H9 (cell line): ENCODE results near the gene PRR36. TPM values are rescaled to one million over a fixed set of nuclear protein-coding genes. Genes with fewer than 3 reads are reported as not detected.

Experiments used
- DNase-seq: peaks from one replicate; pipeline ENCODE4 v3.0.0-alpha.2; 2017
- H2AFZ ChIP-seq: one replicate; pipeline ENCODE4 v1.6.1; 2013; ENCODE audit warnings: mild to moderate bottlenecking, low read length, control low read depth, moderate library complexity
- H2AK5ac ChIP-seq: 2 replicates; pipeline ENCODE4 v1.6.1; 2013; ENCODE audit warnings: low read length, control low read depth, mixed read lengths; ENCODE audit not compliant: insufficient read length
- H2BK120ac ChIP-seq: one replicate; pipeline ENCODE4 v1.6.1; 2013; ENCODE audit warnings: low read depth, mild to moderate bottlenecking, low read length, control low read depth, inconsistent platforms; ENCODE audit not compliant: poor library complexity, severe bottlenecking
- H2BK12ac ChIP-seq: 2 replicates; pipeline ENCODE4 v1.6.1; 2013; ENCODE audit warnings: low read length, control low read depth, mixed read lengths, low read depth; ENCODE audit not compliant: insufficient read length
- H2BK15ac ChIP-seq: 2 replicates; pipeline ENCODE4 v1.6.1; 2013; ENCODE audit warnings: low read depth, low read length, control low read depth
- H2BK20ac ChIP-seq: one replicate; pipeline ENCODE4 v1.6.1; 2013; ENCODE audit warnings: low read depth, mild to moderate bottlenecking, low read length, control low read depth, inconsistent platforms; ENCODE audit not compliant: poor library complexity, severe bottlenecking
- H2BK5ac ChIP-seq: 2 replicates; pipeline ENCODE4 v1.6.1; 2013; ENCODE audit warnings: low read length, control low read depth, mixed read lengths; ENCODE audit not compliant: insufficient read length
- H3K14ac ChIP-seq: 2 replicates; pipeline ENCODE4 v1.6.1; 2013; ENCODE audit warnings: low read length, control low read depth; ENCODE audit not compliant: insufficient read depth
- H3K18ac ChIP-seq: 2 replicates; pipeline ENCODE4 v1.6.1; 2013; ENCODE audit warnings: low read depth, mild to moderate bottlenecking, mixed read lengths, low read length, control low read depth; ENCODE audit not compliant: insufficient read length
- H3K23ac ChIP-seq: 2 replicates; pipeline ENCODE4 v1.6.1; 2013; ENCODE audit warnings: low read length, control low read depth, mixed read lengths, low read depth; ENCODE audit not compliant: insufficient read length
- H3K23me2 ChIP-seq: 2 replicates; pipeline ENCODE4 v1.6.1; 2013; ENCODE audit warnings: low read depth, mild to moderate bottlenecking, mixed read lengths, low read length, control low read depth; ENCODE audit not compliant: insufficient read length, poor library complexity, severe bottlenecking
- H3K27ac ChIP-seq: 2 replicates; pipeline ENCODE4 v1.5.1; 2013; ENCODE audit warnings: low read length, control low read depth, mixed read lengths, low read depth; ENCODE audit not compliant: insufficient read length
- H3K27me3 ChIP-seq: 2 replicates; pipeline ENCODE4 v1.6.1; 2013; ENCODE audit warnings: low read length, control low read depth, inconsistent platforms; ENCODE audit not compliant: insufficient read depth
- H3K4ac ChIP-seq: 2 replicates; pipeline ENCODE4 v1.6.1; 2013; ENCODE audit warnings: low read depth, mild to moderate bottlenecking, control low read depth, inconsistent platforms, low read length, moderate library complexity
- H3K4me1 ChIP-seq: 2 replicates; pipeline ENCODE4 v1.6.1; 2013; ENCODE audit warnings: low read length, control low read depth, inconsistent platforms; ENCODE audit not compliant: insufficient read depth
- H3K4me2 ChIP-seq: 2 replicates; pipeline ENCODE4 v1.6.1; 2013; ENCODE audit warnings: low read length, control low read depth, mixed read lengths; ENCODE audit not compliant: insufficient read length, insufficient read depth
- H3K56ac ChIP-seq: 2 replicates; pipeline ENCODE4 v1.6.1; 2013; ENCODE audit warnings: low read depth, mild to moderate bottlenecking, mixed read lengths, low read length, control low read depth; ENCODE audit not compliant: insufficient read length
- H3K79me1 ChIP-seq: 2 replicates; pipeline ENCODE4 v1.6.1; 2013; ENCODE audit warnings: low read depth, mild to moderate bottlenecking, moderate library complexity, low read length, control low read depth, inconsistent platforms; ENCODE audit not compliant: insufficient read depth, poor library complexity, severe bottlenecking
- H3K79me2 ChIP-seq: 2 replicates; pipeline ENCODE4 v1.6.1; 2013; ENCODE audit warnings: low read length, control low read depth, inconsistent platforms; ENCODE audit not compliant: insufficient read depth
- H3K9ac ChIP-seq: 2 replicates; pipeline ENCODE4 v1.6.1; 2013; ENCODE audit warnings: low read length, control low read depth, mixed read lengths; ENCODE audit not compliant: insufficient read length; ENCODE audit errors: extremely low read depth
- H3K9me3 ChIP-seq: one replicate; pipeline ENCODE4 v1.6.1; 2013; ENCODE audit warnings: low read depth, low read length, inconsistent platforms; ENCODE audit not compliant: control insufficient read depth
- H3T11ph ChIP-seq: one replicate; pipeline ENCODE4 v1.6.1; 2013; ENCODE audit warnings: mild to moderate bottlenecking, low read length, control low read depth, inconsistent platforms
- H4K20me1 ChIP-seq: one replicate; pipeline ENCODE4 v1.6.1; 2013; ENCODE audit not compliant: control insufficient read depth, insufficient read length, insufficient read depth
- H4K5ac ChIP-seq: 2 replicates; pipeline ENCODE4 v1.6.1; 2013; ENCODE audit warnings: low read depth, mild to moderate bottlenecking, mixed read lengths, low read length, control low read depth; ENCODE audit not compliant: insufficient read length
- H4K8ac ChIP-seq: replicated peaks from 2 replicates; pipeline ENCODE4 v1.6.1; 2013; ENCODE audit warnings: low read length, control low read depth, mixed read lengths, low read depth; ENCODE audit not compliant: insufficient read length
- H4K91ac ChIP-seq: 2 replicates; pipeline ENCODE4 v1.6.1; 2013; ENCODE audit warnings: low read depth, mild to moderate bottlenecking, moderate library complexity, mixed read lengths, low read length, control low read depth; ENCODE audit not compliant: insufficient read length
- H3K27ac Mint-ChIP-seq, 3 experiments: 2 replicates in 2 of 3; 3 replicates in 1 of 3; pipeline ENCODE4 v1.8.0; 2020 to 2021; ENCODE audit warnings: mixed read lengths in 3 of 3, mild to moderate bottlenecking in 1 of 3, moderate library complexity in 1 of 3
- H3K27me3 Mint-ChIP-seq: 2 replicates; pipeline ENCODE4 v1.8.0; 2021; ENCODE audit warnings: low read depth, mild to moderate bottlenecking, moderate library complexity, mixed read lengths
- H3K36me3 Mint-ChIP-seq, 3 experiments: 2 replicates in 2 of 3; 3 replicates in 1 of 3; pipeline ENCODE4 v1.8.0; 2020 to 2021; ENCODE audit warnings: low read depth in 3 of 3, mixed read lengths in 3 of 3; ENCODE audit not compliant: insufficient read depth in 1 of 3
- H3K4me1 Mint-ChIP-seq, 2 experiments: 2 replicates each; pipeline ENCODE4 v1.8.0; 2020; ENCODE audit warnings: mixed read lengths in 2 of 2
- H3K4me3 Mint-ChIP-seq, 2 experiments: 2 replicates in 1 of 2; 3 replicates in 1 of 2; pipeline ENCODE4 v1.8.0; 2020 to 2021; ENCODE audit warnings: mild to moderate bottlenecking in 2 of 2, mixed read lengths in 2 of 2, moderate library complexity in 1 of 2
- H3K9me3 Mint-ChIP-seq, 2 experiments: 2 replicates in 1 of 2; 3 replicates in 1 of 2; pipeline ENCODE4 v1.8.0; 2020; ENCODE audit warnings: mild to moderate bottlenecking in 2 of 2, mixed read lengths in 2 of 2, moderate library complexity in 1 of 2
- CTCF ChIP-seq: fragments of 200-600 bp; sonication (generic); conservative IDR thresholded peaks from 3 replicates; pipeline ENCODE4 v1.8.0; 2021; ENCODE audit warnings: antibody characterized with exemption, mild to moderate bottlenecking
- WGBS: extraction: QIAGEN DNeasy Blood & Tissue Kit; methylation state at CpG from one replicate; pipeline ENCODE4 v1.1.7; 2013; ENCODE audit warnings: missing lambda C conversion rate, low lambda C conversion rate, mixed read lengths; ENCODE audit not compliant: insufficient read length; ENCODE audit errors: extremely low coverage; 5-methylcytosine and 5-hydroxymethylcytosine counted together
- total RNA-seq: library from RNA; stranded (reverse); gene quantifications from 2 replicates; pipeline ENCODE4 v1.2.1, GENCODE V29; 2021

Gene PRR36
- total RNA-seq, 1 experiment from 2014 or later: 20.4 TPM

DNA sequence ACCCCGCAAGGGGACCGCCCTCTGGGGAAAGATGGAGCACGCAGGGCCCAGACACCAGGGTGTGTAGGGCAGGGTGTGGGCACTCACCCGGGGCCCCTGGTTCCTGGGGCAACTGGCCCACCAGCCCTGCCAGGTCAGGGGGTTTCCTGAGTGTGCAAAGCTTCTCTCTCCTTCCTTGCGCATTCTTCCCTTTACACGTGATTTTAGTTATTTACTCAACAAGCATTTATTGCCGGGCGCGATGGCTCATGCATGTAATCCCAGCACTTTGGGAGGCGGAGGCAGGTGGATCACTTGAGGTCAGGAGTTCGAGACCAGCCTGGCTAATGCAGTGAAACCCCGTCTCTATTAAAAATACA is 20.4 kb downstream of the PRR36 start:
- H3K9me3 ChIP-seq: no peaks in the 10 kb centered on the region
- H2BK15ac ChIP-seq: no peak overlapping the region
- no peak overlapping the region for H3K23ac ChIP-seq
- H3K27ac ChIP-seq: no peak overlapping the region
- no peaks in the 10 kb centered on the region for H3K27me3 ChIP-seq
- no peak overlapping the region for H4K91ac ChIP-seq
- H3K23me2 ChIP-seq: peaks cover 3% of the 10 kb centered on the region
- H3K4me1 ChIP-seq: no peaks in the 10 kb centered on the region
- no peaks in the 10 kb centered on the region for H4K20me1 ChIP-seq
- H3K56ac ChIP-seq: no peak overlapping the region
- no peak overlapping the region for H3K9ac ChIP-seq
- H4K5ac ChIP-seq: no peak overlapping the region
- no peak overlapping the region for H3K4ac ChIP-seq
- peak overlapping the region; percentile 14 for H3K4me2 ChIP-seq
- H2AK5ac ChIP-seq: no peak overlapping the region
- H2AFZ ChIP-seq: no peak overlapping the region
- DNase-seq: no peak
- H3K36me3 Mint-ChIP-seq: no peaks in the 10 kb centered on the region
- H3K18ac ChIP-seq: no peak overlapping the region
- no peaks in the 10 kb centered on the region for H3K79me2 ChIP-seq
- TF ChIP-seq CTCF: no peak
- H3K4me1 Mint-ChIP-seq: peaks cover 8 to 31% of the 10 kb centered on the region in 2 experiments
- no peaks in the 10 kb centered on the region for H3K79me1 ChIP-seq
- no peak overlapping the region for H2BK5ac ChIP-seq
- H3K27me3 Mint-ChIP-seq: peaks cover 40% of the 10 kb centered on the region
- H3K27ac Mint-ChIP-seq: no peak overlapping the region
- H4K8ac ChIP-seq: no peak overlapping the region
- H2BK120ac ChIP-seq: no peak overlapping the region
- H3K14ac ChIP-seq: no peak overlapping the region
- no peaks in the 10 kb centered on the region for H3K9me3 Mint-ChIP-seq
- no CpG with 5 or more reads among the region's 12 CpGs for WGBS
- no peak overlapping the region for H2BK12ac ChIP-seq
- H3K4me3 Mint-ChIP-seq: peak overlapping the region in 1 of 2 experiments; percentile 57; a peak in 2 of 5 replicates
- H3T11ph ChIP-seq: no peak overlapping the region
- no peak overlapping the region for H2BK20ac ChIP-seq
